Activated CD4-positive, alpha-beta T cell treated with anti-CD3 and anti-CD28 coated beads, Interleukin-2, Interleukin-6, amounts not matched to agents 100 ng/mL and 50 ng/mL, durations not matched to agents 16 hours and 8 hours (primary cell): ENCODE data around the gene CALD1.

ENCODE experiments used
- DNase-seq: peaks from one replicate; pipeline ENCODE4 v3.0.0-alpha.2; 2020

CALD1 gene

GRCh38 chr7:134932707-134933370 is 153.4 kb downstream of the CALD1 start:
- DNase-seq = no peak

DNA sequence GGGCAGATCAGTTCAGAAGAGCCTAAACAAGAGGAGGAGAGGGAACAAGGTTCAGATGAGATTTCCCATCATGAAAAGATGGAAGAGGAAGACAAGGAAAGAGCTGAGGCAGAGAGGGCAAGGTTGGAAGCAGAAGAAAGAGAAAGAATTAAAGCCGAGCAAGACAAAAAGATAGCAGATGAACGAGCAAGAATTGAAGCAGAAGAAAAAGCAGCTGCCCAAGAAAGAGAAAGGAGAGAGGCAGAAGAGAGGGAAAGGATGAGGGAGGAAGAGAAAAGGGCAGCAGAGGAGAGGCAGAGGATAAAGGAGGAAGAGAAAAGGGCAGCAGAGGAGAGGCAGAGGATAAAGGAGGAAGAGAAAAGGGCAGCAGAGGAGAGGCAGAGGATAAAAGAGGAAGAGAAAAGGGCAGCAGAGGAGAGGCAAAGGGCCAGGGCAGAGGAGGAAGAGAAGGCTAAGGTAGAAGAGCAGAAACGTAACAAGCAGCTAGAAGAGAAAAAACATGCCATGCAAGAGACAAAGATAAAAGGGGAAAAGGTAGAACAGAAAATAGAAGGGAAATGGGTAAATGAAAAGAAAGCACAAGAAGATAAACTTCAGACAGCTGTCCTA is 154.1 kb downstream of the CALD1 start:
- no peak for DNase-seq

- DNase-seq = no peak
These were observed 156.3 kb downstream of the CALD1 start for GRCh38 chr7:134935701-134936100.

GRCh38 chr7:134936893-134937510 is 157.6 kb downstream of the CALD1 start:
- DNase-seq = no peak

- DNase-seq = no peak
These were observed 158.7 kb downstream of the CALD1 start for GRCh38 chr7:134938141-134938540.

DNA sequence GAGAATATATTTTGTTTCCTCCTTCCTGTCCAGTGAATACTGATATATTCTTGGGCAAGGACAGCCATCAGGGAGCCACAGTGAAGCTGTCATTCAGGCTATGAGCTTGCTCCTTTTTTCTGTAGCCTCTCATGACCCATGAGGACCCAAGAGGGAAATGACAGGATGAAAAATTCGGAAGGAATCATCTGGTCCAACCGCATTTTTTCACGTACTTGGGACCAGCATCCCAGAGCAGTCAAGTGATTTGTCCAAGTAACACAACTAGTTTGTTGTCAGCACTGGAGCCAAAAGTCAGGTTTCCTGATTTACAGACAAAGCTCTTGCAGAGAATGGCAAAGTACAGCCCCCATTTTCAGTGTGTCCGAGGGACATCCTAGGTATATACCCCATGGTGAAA is 159.7 kb downstream of the CALD1 start:
- DNase-seq = no peak

GRCh38 chr7:134940729-134941128 is 161.3 kb downstream of the CALD1 start:
- no peak for DNase-seq

- DNase-seq = no peak
These were observed 161.9 kb downstream of the CALD1 start for GRCh38 chr7:134941185-134941900.

GRCh38 chr7:134941952-134942351 is 162.5 kb downstream of the CALD1 start:
- no peak for DNase-seq

DNA sequence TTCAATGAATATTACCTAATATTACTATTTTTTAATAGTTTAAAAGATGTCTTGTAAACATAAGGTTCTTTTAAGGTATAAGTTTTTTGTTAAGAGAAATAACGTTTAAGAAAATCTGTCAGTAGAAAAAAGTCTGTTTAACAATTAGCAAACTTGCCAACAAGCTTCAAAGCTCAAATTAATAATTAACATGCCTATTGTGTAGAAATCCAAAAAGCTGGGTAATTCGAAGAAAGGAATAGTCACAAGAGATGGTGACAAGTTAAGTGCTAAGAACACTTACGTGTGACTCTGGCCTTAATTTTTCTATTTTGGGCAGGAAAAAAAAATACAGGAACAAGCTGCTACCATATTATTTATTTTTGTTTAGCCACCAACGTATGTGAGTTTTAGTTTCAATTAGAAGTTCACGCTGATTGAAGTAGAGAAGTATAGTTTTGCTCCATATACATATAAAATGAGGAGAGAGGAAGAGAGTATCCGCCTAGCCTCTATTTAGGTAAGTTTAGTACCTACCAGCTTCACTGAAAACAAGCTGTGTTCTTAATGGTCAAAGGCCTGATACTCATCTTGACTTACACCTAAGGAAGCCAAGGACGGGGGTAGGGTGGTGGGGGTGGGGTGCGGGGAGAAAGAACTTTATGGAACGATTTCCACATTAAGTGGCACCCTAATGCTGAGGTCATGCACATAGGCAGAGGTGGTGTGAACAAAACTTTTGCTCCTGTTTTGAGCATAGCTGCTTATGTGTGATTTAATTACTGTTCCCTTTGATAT is 163.4 kb downstream of the CALD1 start:
- no peak for DNase-seq

GRCh38 chr7:134943785-134944400 is 164.5 kb downstream of the CALD1 start:
- DNase-seq = peak; percentile 36

- DNase-seq = no peak
These were observed 166.3 kb downstream of the CALD1 start for GRCh38 chr7:134945691-134946090.

- DNase-seq = peak; percentile 9
These were observed 166.8 kb downstream of the CALD1 start for GRCh38 chr7:134946260-134946659.

DNA sequence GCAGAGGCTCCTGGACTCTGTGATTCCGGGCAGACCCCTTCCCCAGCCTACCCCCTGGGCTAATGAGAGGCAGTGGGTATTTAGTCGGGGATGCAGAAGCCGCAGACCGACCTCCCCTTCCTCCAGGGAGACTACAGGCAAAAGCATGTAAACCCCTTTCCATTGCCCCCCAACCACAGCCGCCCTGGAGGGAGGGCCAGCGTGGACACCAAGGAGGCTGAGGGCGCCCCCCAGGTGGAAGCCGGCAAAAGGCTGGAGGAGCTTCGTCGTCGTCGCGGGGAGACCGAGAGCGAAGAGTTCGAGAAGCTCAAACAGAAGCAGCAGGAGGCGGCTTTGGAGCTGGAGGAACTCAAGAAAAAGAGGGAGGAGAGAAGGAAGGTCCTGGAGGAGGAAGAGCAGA is 167.9 kb downstream of the CALD1 start:
- no peak for DNase-seq

GRCh38 chr7:134947831-134948230 is 168.4 kb downstream of the CALD1 start:
- DNase-seq = no peak

- DNase-seq = no peak
These were observed 168.8 kb downstream of the CALD1 start for GRCh38 chr7:134948246-134948645.

DNA sequence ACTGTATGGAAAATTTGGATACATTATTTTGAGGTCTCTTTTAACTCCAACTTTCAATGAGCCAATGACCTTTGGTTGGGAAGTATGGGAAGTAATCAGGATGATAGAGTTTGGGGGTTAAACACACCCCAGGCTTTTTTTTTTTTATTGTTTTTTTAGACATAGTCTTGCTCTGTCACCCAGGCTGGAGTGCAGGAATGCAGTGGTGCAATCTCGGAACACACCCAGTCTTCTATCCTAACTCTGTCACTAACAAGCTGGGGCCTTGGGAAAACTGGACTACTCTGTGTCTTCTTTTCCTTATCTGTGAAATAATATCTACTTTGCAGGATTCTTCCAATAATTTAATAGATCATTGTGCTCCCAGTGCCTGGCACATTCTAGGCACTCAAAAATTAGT is 169.3 kb downstream of the CALD1 start:
- no peak for DNase-seq

- DNase-seq = no peak
These were observed 169.7 kb downstream of the CALD1 start for GRCh38 chr7:134949171-134949570.

DNA sequence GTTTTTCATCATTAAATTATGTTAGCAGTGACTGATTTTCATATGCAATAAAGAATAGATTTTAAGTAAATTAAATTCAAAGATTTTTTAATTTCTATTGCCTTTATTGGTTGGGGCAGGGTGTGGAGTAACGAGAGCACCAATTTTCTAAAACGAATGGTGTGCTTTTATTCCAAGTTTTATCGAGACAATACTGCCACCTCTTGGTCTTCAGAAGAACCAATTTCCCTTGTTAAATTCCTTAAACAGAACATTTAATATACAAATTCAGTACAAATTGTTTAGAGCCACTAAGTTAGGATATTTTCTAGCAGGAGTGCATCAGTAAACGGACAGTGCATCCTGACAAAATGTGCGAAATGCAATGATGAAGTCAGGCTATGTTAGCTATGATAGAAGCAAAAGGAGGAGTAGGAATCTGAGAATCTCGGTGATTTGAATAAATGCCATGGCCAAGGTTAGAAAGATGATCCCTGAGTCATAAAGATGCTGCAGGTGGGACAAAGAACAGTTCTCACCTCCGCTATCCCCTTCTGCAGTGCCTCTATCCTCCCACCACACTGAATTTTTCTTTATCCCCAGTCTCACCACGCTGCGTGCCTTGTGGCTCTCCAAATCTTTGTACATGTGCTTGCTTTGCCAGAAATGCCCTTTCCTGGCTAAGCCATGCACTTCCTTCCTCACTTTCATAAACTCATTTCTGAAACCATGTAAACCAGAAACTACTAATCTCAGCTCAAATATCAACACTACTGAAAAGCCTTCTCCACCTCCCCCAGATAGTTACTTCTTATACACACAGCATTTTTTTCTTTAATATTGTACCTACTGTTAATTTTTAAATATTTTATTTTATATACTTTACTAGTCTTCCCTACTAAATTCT is 175.0 kb downstream of the CALD1 start:
- DNase-seq = peak; percentile 42

DNA sequence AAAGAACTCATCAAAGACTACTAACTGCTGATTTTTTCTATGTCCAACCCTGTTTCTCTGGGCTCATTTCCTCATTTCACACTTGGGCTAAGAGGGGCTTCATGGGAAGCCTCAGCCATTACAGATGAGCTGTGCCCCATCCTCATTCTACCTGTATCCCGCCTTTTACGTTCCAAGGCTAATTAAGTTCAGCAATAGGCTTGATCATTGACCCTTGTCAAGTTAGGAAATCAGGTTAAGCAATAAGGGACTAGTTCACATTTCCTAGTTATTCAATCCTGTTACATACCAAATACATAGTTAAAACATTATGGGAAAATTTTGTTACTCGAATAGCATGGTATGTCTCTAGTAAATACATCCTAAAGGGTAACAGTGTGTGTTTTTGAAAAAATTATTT is 177.6 kb downstream of the CALD1 start:
- DNase-seq = no peak

- no peak for DNase-seq
These were observed 180.4 kb downstream of the CALD1 start for GRCh38 chr7:134959810-134960209.
